GM21423 (cell line): ENCODE measurements around the gene GAS2L1.
"Not testable (repeated sequence)": the region's sequence is repeated elsewhere in the genome, so short reads cannot be mapped to it uniquely, and the experiment has no call there.

Source experiments
- ATAC-seq: cut with Tn5 transposase; IDR thresholded peaks from one replicate; pipeline ENCODE4 v1.9.1; 2021; ENCODE audit warnings: mild to moderate bottlenecking, moderate library complexity; ENCODE audit not compliant: unreplicated experiment

Gene GAS2L1

GRCh38 chr22:29341056-29341848 is 34.8 kb downstream of the GAS2L1 start:
- no peak for ATAC-seq

- ATAC-seq: no peak
These were observed 35.3 kb downstream of the GAS2L1 start for GRCh38 chr22:29341849-29342127.

DNA sequence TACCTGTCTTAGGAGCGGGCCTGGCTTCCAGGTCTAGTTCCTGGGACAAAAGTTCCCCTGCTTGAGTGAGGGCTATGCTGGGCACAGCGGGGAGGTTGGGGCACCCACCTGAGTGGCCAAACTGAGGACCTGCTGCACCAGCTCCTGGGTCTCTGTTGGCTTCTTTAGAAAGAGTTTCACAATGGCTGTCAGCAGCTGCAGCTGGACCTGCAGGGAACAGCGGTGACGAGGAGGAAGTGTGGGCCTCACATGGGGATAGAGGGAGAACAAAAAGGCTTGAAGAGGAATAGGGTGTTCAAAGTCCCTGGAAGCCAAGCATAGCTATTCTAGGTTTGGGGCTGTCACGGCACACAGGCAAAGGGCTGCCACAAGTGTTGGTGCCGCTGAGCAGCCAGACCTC is 35.7 kb downstream of the GAS2L1 start:
- no peak for ATAC-seq

- ATAC-seq: no peak
These were observed 36.3 kb downstream of the GAS2L1 start for GRCh38 chr22:29342577-29343312.

- no peak for ATAC-seq
These were observed 36.9 kb downstream of the GAS2L1 start for GRCh38 chr22:29343313-29343805.

- no peak for ATAC-seq
These were observed 37.7 kb downstream of the GAS2L1 start for GRCh38 chr22:29344137-29344536.

- not testable (repeated sequence) for ATAC-seq
These were observed 38.4 kb downstream of the GAS2L1 start for GRCh38 chr22:29344889-29345288.

DNA sequence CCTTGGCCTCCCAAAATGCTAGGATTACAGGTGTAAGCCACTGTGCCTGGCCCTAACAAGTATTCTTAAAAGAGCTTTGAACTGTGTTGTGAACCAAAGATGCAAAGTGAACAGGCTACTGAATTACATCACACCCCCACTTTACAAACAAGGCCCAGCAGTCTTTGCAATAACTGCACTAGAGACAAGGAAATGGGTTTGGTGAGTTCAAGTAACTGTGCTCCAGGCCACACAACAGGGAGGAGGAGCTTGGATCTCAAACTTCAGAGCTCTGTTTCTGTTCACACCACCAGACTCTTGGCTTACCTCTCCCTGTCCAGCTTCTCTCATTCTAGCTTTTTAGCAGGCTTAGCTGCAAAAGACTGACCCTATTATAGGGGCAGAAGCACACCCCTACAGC is 39.5 kb downstream of the GAS2L1 start:
- ATAC-seq: no peak

- ATAC-seq: no peak
These were observed 40.2 kb downstream of the GAS2L1 start for GRCh38 chr22:29346659-29347058.

- no peak for ATAC-seq
These were observed 41.6 kb downstream of the GAS2L1 start for GRCh38 chr22:29348041-29348440.

DNA sequence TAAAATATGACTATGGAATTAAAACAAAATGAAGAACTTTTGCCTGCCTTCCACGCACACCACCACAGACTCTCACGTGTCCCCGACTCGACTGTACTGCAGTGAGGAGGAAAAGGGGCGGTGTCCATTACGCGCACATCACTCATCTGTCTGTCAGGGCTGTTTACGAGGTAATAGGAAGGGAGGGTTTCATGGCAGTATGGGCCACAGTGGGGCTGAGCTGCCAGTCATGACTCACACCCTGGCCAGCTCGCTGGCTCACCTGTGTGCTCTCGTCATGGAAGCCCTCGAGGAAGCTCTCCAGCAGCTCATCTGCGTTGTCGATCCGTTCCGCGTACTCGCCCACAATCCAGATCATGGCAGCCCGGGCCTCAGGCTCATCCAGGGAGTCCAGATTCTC is 42.5 kb downstream of the GAS2L1 start:
- no peak for ATAC-seq

GRCh38 chr22:29351042-29351441 is 44.6 kb downstream of the GAS2L1 start:
- no peak for ATAC-seq

DNA sequence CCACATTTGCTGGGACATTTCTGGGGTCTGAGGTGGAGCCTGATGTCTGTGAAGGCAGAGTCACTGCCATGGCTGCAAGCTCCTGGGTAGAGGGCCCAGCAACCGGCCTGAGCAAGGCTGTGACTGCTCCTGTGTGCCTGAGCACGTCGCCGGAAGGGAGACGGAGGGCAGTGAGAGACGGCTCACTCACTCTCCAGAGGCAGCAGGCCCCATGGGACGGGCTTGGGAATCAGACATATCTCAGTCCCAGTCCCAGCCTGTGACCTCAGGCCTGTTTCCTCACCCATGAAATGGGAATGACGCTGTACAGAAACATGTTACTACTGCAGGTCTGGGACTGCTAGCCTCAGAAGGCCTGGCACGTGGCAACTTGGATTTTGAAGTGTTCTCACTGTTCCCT is 45.4 kb downstream of the GAS2L1 start:
- no peak for ATAC-seq

GRCh38 chr22:29352778-29353177 is 46.3 kb downstream of the GAS2L1 start:
- no peak for ATAC-seq

DNA sequence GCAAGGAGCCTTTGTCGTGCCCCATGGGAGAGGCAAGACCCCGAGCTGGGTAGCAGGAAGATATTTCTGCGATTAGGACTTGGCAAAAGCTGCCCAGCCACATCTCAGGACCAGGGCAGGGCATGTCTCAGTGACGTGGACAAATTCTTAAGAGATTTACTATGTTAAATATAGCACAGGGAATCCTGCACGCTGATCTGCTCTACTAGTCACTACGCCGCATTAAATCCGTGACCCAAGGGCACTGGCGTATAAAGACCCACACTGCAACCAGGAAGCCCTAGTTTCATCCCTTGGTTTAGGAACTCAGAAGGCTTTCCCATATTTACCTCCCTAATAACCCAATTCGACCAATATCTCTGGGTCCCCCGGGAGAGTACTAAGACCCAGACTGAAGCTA is 46.8 kb downstream of the GAS2L1 start:
- ATAC-seq: no peak

DNA sequence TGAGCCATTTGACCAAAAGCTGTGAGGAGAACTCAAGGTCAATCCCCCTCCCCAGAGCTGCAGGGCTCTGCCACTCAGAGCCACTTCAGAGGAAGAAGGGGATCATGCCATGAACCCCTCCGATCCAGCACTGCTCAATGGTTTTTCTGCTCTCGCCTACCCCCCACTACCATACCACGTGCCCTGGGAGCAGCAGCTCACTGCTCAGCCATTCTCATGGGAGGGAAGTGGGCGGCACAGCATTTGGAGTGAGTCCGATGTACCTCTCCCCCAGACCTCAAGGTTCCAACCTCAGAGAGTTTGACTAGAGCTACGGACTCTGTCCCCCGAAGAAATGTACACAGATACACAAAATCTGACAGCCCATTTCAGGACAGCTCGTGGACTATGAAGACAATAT is 47.4 kb downstream of the GAS2L1 start:
- no peak for ATAC-seq

- not testable (repeated sequence) for ATAC-seq
These were observed 50.9 kb downstream of the GAS2L1 start for GRCh38 chr22:29357193-29357890.

DNA sequence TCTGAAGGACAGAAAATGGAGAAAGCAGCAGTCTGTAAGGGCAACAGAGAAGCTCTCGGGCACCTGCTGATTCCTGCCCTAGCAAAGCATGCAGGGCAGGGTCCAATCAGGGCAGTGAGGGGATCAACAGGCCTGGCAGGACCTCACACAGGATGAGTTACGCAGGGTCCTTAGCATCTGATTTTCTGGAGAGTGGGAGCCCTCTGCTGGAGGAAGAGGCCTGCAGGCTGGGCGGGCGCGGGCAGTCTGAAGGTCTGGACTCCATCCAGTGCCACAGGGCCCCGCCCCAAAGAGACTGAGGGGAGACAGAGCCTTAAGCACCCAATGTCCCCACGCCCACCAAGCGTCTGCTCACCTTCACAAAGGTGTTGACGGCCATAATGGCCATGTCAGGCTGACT is 53.0 kb downstream of the GAS2L1 start:
- ATAC-seq: no peak
